Activated T-helper 1 cell treated with anti-CD3 and anti-CD28 coated beads, Interleukin-12 subunit alpha, Interleukin-12 subunit beta, Interleukin-2, Interleukin-4 antibody, amounts not matched to agents 30 ng/mL and 10 ng/mL and 1 ng/mL, durations not matched to agents 14 hours and 24 hours and 36 hours (primary cell): Measurements from ENCODE around the gene SH3BP2. TPM values are rescaled to one million over a fixed set of nuclear protein-coding genes. Genes with fewer than 3 reads are reported as not detected.

Experiments
- DNase-seq: peaks from one replicate; pipeline ENCODE4 v3.0.0; 2021; ENCODE audit warnings: low spot score
- H3K27ac Mint-ChIP-seq: one replicate; pipeline ENCODE4 v1.8.0; 2021; ENCODE audit warnings: mild to moderate bottlenecking, mixed read lengths
- H3K27me3 Mint-ChIP-seq: one replicate; pipeline ENCODE4 v1.8.0; 2022; ENCODE audit warnings: mild to moderate bottlenecking, moderate library complexity, mixed read lengths; ENCODE audit not compliant: insufficient read depth
- H3K36me3 Mint-ChIP-seq: one replicate; pipeline ENCODE4 v1.8.0; 2021; ENCODE audit warnings: low read depth, mixed read lengths
- H3K4me1 Mint-ChIP-seq: one replicate; pipeline ENCODE4 v1.8.0; 2021; ENCODE audit warnings: low read depth, mixed read lengths
- H3K4me3 Mint-ChIP-seq: one replicate; pipeline ENCODE4 v1.8.0; 2021; ENCODE audit warnings: mild to moderate bottlenecking, moderate library complexity, mixed read lengths
- H3K9me3 Mint-ChIP-seq: one replicate; pipeline ENCODE4 v1.8.0; 2021; ENCODE audit warnings: mixed read lengths
- intact Hi-C: fragments of 100-400 bp; cut with micrococcal nuclease; formaldehyde crosslinking; loops from one replicate; pipeline ENCODE4 v1.15.1; 2024
- total RNA-seq: library from RNA; stranded (reverse); gene quantifications from 2 replicates; pipeline ENCODE4 v1.2.3, GENCODE V29; 2022

The SH3BP2 gene
- total RNA-seq, 1 donor from 2014 or later, result 99.7 TPM

DNA sequence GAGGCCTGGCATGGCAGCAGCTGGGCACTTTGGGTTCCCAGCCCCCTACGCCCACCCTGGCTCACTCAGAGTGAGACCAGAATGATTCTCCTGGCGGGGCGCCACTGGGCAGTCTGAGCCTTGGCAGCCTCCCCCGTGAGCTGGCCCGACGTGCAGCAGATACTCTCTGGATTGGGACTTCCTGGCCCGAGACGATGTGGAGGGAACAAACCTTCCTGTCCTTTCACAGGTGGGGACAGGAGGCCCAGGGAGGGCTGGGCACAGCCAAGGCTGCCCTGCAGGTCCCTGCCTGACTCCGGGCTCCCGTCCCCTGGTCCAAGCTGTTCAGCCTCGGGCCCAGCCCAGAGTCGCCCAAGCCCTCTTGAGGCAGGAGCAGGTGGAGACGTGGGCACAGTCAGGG, 32.9 kb downstream of the SH3BP2 start:
- Mint-ChIP-seq H3K4me1 (no peaks in the 10 kb centered on the region), H3K9me3 (no peaks in the 10 kb centered on the region)
- DNase-seq, result no peak

DNA sequence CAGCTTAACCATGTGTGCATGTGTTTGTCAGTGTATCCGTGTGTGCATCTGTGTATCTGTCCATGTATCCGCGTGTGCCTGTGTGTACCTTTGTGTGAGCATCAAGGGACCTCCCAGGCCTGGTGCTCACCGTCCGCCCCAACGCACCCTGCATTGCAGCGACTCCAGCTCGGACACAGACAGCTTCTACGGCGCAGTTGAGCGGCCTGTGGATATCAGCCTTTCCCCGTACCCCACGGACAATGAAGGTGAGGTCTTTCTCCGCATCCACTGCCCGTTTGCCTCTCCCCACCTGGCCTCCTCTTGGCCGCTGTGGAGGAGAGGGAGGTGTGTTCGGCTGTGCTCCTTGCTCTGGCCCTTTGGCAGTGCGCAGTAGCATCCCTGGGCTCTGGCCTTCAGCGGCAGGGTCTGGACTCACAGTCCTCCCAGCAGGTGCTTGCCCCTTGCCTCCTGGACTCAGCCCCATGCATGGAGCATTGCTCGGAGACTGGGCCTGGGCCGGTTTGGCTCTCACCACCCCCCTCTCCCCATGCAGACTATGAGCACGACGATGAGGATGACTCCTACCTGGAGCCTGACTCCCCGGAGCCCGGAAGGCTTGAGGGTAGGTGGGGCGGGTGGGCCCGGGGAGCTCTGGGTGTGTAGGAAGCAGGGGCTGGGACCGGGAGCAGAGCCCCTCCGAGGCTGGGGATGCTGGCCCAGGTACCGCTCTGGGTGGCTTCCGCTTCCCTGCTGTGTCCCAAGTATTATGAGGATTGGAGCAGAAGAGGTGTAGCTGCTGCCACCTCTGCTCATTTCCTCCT, 34.4 kb downstream of the SH3BP2 start:
- DNase-seq, result no peak
- H3K4me3 Mint-ChIP-seq, result no peak overlapping the region
- H3K9me3 Mint-ChIP-seq, result no peaks in the 10 kb centered on the region
- H3K27me3 Mint-ChIP-seq, result no peaks in the 10 kb centered on the region
- intact Hi-C loops, result no loop called here
- no peak overlapping the region for H3K27ac Mint-ChIP-seq
- H3K4me1 Mint-ChIP-seq, result no peaks in the 10 kb centered on the region
- H3K36me3 Mint-ChIP-seq, result peaks cover 32% of the 10 kb centered on the region

More for the DNA sequence above, 32.9 kb downstream of the SH3BP2 start:
- no peaks in the 10 kb centered on the region for H3K27me3 Mint-ChIP-seq
- intact Hi-C loops, result no loop called here
- H3K4me3 Mint-ChIP-seq, result no peak overlapping the region
- peaks cover 32% of the 10 kb centered on the region for H3K36me3 Mint-ChIP-seq
- H3K27ac Mint-ChIP-seq, result no peak overlapping the region

DNA sequence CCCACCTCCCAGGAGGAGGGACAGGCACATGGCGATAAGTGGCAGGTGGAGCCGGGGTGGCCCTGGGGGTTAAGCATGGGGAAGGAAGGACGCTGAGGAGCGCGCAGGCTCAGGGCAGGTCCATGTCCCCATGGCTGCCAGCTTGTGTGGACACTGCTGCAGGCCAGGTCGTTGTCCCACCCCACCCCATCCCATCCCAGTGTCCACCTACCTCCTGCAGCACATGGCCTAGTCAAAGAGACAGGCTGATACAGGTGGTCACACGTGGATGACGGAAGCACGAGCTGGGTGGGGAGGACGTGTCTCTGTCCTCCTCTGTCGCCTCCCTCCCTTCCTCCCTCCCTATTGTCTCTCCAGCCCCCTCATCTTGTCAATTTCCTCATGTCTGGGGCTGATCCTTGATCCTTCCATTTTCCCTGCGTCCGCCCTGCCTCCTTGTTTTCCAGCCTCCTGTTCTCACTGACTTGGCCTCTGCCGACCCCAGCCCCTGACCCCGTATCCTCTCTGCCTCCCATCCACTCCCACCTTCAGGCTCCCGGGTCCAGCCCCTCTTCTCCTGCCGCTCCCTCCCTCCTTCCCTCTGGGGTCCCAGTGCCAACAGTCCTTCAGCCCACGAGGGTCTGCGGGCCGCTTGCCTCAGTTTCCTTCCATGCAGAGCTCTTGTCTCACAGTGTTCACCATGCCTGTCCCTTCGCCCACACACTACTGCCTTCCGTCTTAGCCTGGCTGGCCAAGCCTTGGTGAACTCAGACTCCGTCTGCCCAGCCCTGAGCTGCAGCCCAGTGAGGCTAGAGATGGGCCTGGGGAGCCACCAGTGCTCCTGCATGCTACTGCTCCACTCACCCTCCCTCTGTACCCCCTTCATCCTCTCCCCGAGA, 35.2 kb downstream of the SH3BP2 start:
- H3K4me3 Mint-ChIP-seq, result no peak overlapping the region
- H3K36me3 Mint-ChIP-seq, result peaks cover 33% of the 10 kb centered on the region
- no peaks in the 10 kb centered on the region for H3K9me3 Mint-ChIP-seq
- DNase-seq, result no peak
- no peak overlapping the region for H3K27ac Mint-ChIP-seq
- H3K4me1 Mint-ChIP-seq, result no peaks in the 10 kb centered on the region
- intact Hi-C loops, result no loop called here
- H3K27me3 Mint-ChIP-seq, result no peaks in the 10 kb centered on the region

DNA sequence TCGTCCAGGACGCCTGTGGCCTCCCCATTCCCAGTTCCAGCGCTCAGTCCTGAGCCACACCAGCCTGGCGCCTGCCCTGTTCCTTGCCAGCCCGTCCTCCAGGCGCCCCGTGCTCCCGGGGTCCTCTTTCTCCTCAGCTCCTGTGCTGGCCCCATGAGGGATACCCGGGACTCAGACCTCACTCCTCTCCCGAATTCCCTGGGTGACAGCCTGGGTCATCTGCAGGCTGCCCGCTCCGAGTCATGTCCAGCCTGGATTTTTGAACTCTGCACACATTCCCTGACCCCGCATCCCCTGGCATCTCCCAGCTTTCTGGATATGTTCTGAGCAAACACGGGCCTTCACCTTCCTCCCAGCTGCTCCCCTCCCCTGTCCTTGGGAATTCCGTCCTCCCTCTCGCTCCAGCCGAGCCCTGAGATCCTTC, 35.9 kb downstream of the SH3BP2 start:
- Mint-ChIP-seq H3K4me3 (no peak overlapping the region), H3K9me3 (no peaks in the 10 kb centered on the region), H3K36me3 (peaks cover 36% of the 10 kb centered on the region), H3K4me1 (no peaks in the 10 kb centered on the region), H3K27ac (no peak overlapping the region), H3K27me3 (no peaks in the 10 kb centered on the region)
- DNase-seq, result no peak
- intact Hi-C loops, result no loop called here

DNA sequence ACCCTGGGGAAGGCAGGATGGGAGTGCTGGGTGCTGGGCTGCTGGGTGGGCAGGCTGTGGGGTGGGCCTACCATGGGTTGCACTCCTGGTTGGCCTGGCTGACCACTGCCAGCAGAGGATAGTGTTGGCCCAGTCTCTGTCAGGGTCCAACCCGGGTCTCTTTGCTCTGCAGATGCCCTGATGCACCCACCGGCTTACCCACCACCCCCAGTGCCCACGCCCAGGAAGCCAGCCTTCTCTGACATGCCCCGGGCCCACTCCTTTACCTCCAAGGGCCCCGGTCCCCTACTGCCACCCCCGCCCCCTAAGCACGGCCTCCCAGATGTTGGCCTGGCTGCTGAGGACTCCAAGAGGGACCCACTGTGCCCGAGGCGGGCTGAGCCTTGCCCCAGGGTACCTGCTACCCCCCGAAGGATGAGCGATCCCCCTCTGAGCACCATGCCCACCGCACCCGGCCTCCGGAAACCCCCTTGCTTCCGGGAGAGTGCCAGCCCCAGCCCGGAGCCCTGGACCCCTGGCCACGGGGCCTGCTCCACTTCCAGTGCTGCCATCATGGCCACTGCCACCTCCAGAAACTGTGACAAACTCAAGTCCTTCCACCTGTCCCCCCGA, 36.5 kb downstream of the SH3BP2 start:
- Mint-ChIP-seq H3K4me3 (no peak overlapping the region), H3K27me3 (no peaks in the 10 kb centered on the region), H3K36me3 (peaks cover 35% of the 10 kb centered on the region), H3K9me3 (no peaks in the 10 kb centered on the region), H3K27ac (no peak overlapping the region), H3K4me1 (peaks cover under 1% of the 10 kb centered on the region)
- intact Hi-C loops, result no loop called here
- no peak for DNase-seq

DNA sequence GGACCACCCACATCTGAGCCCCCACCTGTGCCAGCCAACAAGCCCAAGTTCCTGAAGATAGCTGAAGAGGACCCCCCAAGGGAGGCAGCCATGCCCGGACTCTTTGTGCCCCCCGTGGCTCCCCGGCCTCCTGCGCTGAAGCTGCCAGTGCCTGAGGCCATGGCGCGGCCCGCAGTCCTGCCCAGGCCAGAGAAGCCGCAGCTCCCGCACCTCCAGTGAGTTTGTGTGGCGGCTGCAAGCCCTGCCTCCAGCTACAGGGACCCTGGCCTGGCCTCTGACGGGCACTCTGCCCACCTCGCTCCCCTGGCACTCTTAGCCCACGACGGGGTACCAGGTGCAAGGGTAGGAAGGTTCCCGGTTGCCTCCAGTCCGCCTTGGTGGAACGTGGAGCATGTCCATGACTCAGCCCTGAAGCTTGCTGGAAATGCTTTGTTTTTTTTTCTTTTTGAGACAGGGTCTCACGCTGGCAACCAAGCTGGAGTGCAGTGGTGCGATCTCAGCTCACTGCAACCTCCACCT, 37.1 kb downstream of the SH3BP2 start:
- Mint-ChIP-seq H3K4me3 (no peak overlapping the region), H3K4me1 (peaks cover 6% of the 10 kb centered on the region), H3K36me3 (peaks cover 31% of the 10 kb centered on the region), H3K9me3 (no peaks in the 10 kb centered on the region), H3K27ac (no peak overlapping the region), H3K27me3 (no peaks in the 10 kb centered on the region)
- DNase-seq, result no peak
- intact Hi-C loops, result no loop called here

DNA sequence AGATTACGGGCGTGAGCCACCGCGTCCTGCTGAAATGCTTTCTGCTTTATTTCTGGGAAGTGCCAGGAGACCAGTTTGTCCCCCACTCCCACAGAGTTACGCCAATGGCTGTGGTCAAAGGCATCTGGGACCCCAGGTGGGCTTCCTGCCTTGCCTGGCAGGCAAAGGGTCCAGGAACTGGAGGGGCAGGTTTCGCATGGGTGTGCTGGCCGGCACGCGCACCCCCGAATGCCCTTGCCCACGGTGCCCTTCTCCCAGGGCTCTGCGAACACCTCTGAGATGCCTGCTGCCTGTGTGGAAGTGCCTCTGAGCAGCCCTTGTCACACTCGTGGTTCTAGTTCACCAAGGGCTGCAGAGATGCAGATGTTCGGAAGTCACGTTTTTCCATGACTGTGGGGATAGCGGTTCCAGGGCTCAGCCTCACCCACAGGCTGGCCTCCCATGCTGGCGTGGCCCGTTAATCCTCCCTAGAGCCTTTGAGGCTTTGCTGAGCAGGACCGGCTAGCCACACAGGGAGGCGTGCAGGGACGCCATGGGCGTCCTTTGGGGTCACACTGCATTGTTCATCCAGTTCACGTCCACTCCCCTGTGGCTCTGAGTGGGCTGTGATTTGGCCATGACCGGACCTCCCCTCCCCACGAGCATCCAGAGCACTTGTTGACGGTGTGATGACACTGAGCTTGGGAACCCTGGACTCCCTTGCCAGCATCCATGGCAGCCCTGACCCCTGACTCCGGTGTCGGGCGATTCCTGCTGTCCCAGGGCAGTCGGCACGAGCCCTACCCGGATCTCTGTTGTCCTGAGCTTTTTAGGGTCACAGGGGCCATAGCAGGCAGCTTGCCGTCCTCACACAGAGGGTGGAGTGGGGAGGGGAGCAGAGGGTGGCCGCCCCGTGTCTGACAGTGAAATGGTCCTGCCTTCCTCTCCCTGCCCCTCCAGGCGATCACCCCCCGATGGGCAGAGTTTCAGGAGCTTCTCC, 38.0 kb downstream of the SH3BP2 start:
- Mint-ChIP-seq H3K4me1 (peaks cover 12% of the 10 kb centered on the region), H3K4me3 (no peak overlapping the region), H3K27ac (no peak overlapping the region), H3K9me3 (no peaks in the 10 kb centered on the region), H3K36me3 (peaks cover 23% of the 10 kb centered on the region), H3K27me3 (no peaks in the 10 kb centered on the region)
- no peak for DNase-seq
- intact Hi-C loops, result no loop called here

DNA sequence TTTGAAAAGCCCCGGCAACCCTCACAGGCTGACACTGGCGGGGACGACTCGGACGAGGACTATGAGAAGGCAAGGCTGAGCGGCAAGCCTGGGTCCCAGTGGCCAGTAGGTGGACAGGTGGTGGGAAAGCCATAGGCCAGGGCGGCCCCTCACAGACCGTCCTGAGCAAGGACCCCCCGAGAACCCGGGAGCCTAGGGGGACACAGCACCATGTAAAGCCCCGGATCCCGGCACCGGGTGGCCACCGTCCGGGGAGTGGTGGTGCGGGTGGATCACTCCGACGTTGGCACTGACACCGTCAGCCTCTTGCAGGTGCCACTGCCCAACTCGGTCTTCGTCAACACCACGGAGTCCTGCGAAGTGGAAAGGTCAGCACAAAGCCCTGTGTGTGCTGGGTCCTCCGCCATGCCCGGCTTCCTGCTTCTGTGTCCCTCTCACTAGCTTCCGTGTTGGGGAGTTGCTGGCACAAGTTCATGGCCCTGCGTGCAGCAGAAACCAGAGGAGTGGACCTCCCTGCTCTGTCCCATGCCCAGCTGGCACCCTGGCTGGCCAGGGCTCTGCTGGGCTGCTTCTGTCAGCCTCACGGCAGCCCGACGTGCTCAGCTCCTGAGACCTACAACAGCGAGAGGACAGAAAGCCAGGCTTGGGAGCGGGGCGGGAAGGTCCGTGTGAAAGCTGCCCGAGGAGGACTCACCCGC, 38.9 kb downstream of the SH3BP2 start:
- Mint-ChIP-seq H3K27ac (no peak overlapping the region), H3K4me1 (peaks cover 12% of the 10 kb centered on the region), H3K4me3 (no peak overlapping the region), H3K9me3 (no peaks in the 10 kb centered on the region), H3K36me3 (peaks cover 17% of the 10 kb centered on the region), H3K27me3 (no peaks in the 10 kb centered on the region)
- no peak for DNase-seq
- intact Hi-C loops, result no loop called here

DNA sequence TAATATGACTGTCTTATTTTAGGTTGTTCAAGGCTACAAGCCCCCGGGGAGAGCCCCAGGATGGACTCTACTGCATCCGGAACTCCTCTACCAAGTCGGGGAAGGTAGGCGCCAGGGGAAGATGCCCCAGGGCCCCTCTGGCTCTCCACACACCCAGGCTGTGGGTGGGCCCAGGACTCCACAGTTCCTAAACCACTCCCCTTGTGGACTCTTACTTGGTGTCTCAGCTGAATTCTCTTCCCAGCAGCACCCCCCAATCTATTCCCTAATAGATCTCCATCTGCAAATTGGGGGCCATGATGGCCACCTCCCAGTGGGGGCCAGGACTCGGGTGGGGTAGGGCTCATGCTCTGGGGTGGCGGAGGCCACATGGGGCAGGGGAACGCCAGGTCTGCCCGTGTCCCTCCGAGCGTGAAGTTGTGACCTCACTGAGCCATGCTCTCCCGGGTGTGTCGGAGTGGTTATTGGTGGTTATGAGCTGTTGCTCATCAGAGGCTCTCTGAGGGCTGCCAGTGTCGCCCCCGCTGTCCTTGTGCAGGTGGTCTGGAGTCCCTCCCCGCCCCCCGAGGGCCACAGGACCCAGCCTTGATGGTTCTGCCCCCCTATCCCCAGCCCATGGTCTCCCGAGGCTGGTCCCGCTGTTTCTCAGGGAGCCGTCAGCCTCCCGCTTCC, 39.6 kb downstream of the SH3BP2 start:
- no peaks in the 10 kb centered on the region for H3K27me3 Mint-ChIP-seq

DNA sequence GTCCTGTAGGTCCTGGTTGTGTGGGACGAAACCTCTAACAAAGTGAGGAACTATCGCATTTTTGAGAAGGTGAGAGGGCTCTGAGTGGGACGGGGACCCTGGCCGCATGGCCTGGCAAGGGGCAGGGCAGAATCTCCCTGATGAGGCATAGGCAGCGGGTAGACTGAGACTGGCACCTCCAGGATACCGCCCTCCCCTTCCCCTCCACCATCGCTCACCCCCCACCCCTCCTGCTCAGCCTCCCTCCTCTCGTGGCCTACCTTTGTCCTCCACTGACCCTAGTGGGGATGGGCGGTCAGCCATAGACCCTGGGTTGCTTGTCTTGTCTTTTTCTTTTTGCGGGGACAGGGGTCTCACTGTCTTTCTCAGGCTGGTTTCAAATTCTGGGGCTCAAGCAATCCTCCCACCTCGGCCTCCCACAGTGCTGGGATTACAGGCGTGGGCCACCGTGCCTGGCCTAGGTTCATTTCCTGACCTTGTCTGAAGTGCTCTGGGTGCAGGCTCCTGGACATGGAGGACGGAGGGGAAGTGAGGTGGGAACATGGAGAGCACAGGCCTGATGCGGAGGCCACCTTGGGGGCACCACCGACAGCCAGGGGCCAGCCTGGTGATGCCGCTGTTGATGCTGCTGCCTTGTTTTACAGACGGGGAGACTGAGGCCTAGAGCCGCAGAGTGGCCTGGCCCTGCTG, 40.2 kb downstream of the SH3BP2 start:
- H3K27me3 Mint-ChIP-seq, result no peaks in the 10 kb centered on the region
- intact Hi-C loops, result no loop called here
- no peak overlapping the region for H3K4me3 Mint-ChIP-seq
- peak overlapping the region; percentile 44 for H3K27ac Mint-ChIP-seq
- H3K36me3 Mint-ChIP-seq, result peaks cover 15% of the 10 kb centered on the region
- DNase-seq, result no peak
- H3K4me1 Mint-ChIP-seq, result peaks cover 20% of the 10 kb centered on the region
- no peaks in the 10 kb centered on the region for H3K9me3 Mint-ChIP-seq

More for the DNA sequence above, 39.6 kb downstream of the SH3BP2 start:
- intact Hi-C loops, result no loop called here
- no peak for DNase-seq
- peaks cover 14% of the 10 kb centered on the region for H3K4me1 Mint-ChIP-seq
- H3K36me3 Mint-ChIP-seq, result peaks cover 16% of the 10 kb centered on the region
- H3K27ac Mint-ChIP-seq, result peak overlapping the region; percentile 44
- H3K4me3 Mint-ChIP-seq, result no peak overlapping the region
- H3K9me3 Mint-ChIP-seq, result no peaks in the 10 kb centered on the region

DNA sequence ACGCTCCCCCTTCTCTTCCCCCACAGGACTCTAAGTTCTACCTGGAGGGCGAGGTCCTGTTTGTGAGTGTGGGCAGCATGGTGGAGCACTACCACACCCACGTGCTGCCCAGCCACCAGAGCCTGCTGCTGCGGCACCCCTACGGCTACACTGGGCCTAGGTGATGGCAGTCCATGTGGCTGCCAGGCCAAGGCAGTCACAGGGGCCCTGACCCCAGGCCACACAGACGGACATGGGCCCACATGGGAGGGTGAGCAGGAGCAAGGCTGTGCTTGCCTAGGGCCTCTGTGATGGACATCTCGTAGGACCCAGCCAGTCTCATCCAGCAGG, 40.8 kb downstream of the SH3BP2 start:
- Mint-ChIP-seq H3K4me1 (peaks cover 25% of the 10 kb centered on the region), H3K36me3 (peaks cover 12% of the 10 kb centered on the region), H3K4me3 (no peak overlapping the region), H3K27ac (no peak overlapping the region), H3K9me3 (no peaks in the 10 kb centered on the region), H3K27me3 (no peaks in the 10 kb centered on the region)
- intact Hi-C loops, result no loop called here
- DNase-seq, result no peak
